HL-60/S4 (cell line): ENCODE data around the gene SMAD3.
"Not testable (repeated sequence)": the region's sequence is repeated elsewhere in the genome, so short reads cannot be mapped to it uniquely, and the experiment has no call there.

Source experiments
- in situ Hi-C: fragments of 300-500 bp; cut with MboI; formaldehyde crosslinking; loops from 2 replicates; pipeline ENCODE4 v1.14.3; 2022; ENCODE audit warnings: low sequenced_read_pairs

Gene SMAD3

GRCh38 chr15:67107014-67107812 lies 41.8 kb downstream of the SMAD3 start:
- in situ Hi-C loops = no loop called here

- in situ Hi-C loops = no loop called here
Measured at GRCh38 chr15:67108122-67108961, 42.9 kb downstream of the SMAD3 start.

- in situ Hi-C loops = no loop called here
Measured at GRCh38 chr15:67109141-67110034, 44.0 kb downstream of the SMAD3 start.

GRCh38 chr15:67110361-67110781 lies 45.0 kb downstream of the SMAD3 start:
- in situ Hi-C loops = no loop called here

- in situ Hi-C loops = no loop called here
Measured at GRCh38 chr15:67110958-67111864, 45.8 kb downstream of the SMAD3 start.

GRCh38 chr15:67114046-67114445 lies 48.6 kb downstream of the SMAD3 start:
- in situ Hi-C loops = no loop called here

GRCh38 chr15:67114846-67115585 lies 49.6 kb downstream of the SMAD3 start:
- in situ Hi-C loops = no loop called here

GRCh38 chr15:67115586-67115969 lies 50.2 kb downstream of the SMAD3 start:
- in situ Hi-C loops = no loop called here

GRCh38 chr15:67116742-67117141 lies 51.3 kb downstream of the SMAD3 start:
- in situ Hi-C loops = no loop called here

- in situ Hi-C loops = no loop called here
Measured at GRCh38 chr15:67117370-67117769, 52.0 kb downstream of the SMAD3 start.

GRCh38 chr15:67118808-67119207 lies 53.4 kb downstream of the SMAD3 start:
- in situ Hi-C loops = no loop called here

- in situ Hi-C loops = no loop called here
Measured at GRCh38 chr15:67119238-67119846, 53.9 kb downstream of the SMAD3 start.

GRCh38 chr15:67120009-67120838 lies 54.8 kb downstream of the SMAD3 start:
- in situ Hi-C loops = no loop called here

- in situ Hi-C loops = no loop called here
Measured at GRCh38 chr15:67120839-67121643, 55.6 kb downstream of the SMAD3 start.

GRCh38 chr15:67121644-67122605 lies 56.5 kb downstream of the SMAD3 start:
- in situ Hi-C loops = no loop called here

- in situ Hi-C loops = not testable (repeated sequence)
Measured at GRCh38 chr15:67122816-67123215, 57.4 kb downstream of the SMAD3 start.
